OCI-LY1 (cell line): ENCODE measurements around the gene CCT6B.

Experiments
- EZH2 ChIP-seq: fragments of 200-600 bp; sonication (generic), shearing (Covaris generic); IDR thresholded peaks from 2 replicates; pipeline ENCODE4 v1.8.0; 2017; ENCODE audit warnings: borderline replicate concordance, mixed run types, mild to moderate bottlenecking, antibody characterized with exemption, low read length, moderate library complexity, mixed read lengths
- TF ChIP-seq, protein P1 (sequence below): fragments of 200-600 bp; sonication (generic), shearing (Covaris generic); IDR thresholded peaks from 2 replicates; pipeline ENCODE4 v1.5.1; 2017; ENCODE audit warnings: mild to moderate bottlenecking, antibody characterized with exemption, low read length, moderate library complexity, mixed read lengths

DNA sequence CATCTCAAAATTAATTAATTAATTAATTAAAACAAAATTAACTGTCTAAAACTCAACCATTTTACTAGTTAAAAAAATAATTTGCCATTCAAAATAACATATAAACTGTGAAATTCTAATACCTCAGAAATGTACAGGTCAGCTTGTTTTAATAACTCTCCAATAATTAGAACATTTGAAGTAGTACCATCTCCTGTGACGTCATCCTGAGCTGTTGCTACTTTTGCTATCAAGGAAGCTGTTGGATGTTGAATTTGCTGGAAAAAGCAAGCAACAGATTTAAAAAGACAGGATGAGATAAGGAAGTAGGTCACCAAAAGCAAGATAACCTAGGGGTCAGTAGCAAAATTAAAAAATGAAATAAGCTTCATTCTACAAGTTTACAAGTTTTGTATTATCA lies 2.8 kb downstream of the CCT6B start:
- no peak for TF ChIP-seq EZH2
- TF ChIP-seq, protein P1, sequence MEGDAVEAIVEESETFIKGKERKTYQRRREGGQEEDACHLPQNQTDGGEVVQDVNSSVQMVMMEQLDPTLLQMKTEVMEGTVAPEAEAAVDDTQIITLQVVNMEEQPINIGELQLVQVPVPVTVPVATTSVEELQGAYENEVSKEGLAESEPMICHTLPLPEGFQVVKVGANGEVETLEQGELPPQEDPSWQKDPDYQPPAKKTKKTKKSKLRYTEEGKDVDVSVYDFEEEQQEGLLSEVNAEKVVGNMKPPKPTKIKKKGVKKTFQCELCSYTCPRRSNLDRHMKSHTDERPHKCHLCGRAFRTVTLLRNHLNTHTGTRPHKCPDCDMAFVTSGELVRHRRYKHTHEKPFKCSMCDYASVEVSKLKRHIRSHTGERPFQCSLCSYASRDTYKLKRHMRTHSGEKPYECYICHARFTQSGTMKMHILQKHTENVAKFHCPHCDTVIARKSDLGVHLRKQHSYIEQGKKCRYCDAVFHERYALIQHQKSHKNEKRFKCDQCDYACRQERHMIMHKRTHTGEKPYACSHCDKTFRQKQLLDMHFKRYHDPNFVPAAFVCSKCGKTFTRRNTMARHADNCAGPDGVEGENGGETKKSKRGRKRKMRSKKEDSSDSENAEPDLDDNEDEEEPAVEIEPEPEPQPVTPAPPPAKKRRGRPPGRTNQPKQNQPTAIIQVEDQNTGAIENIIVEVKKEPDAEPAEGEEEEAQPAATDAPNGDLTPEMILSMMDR, result no peak
